ENCODE measurements around the gene FUBP1.

Gene FUBP1

DNA sequence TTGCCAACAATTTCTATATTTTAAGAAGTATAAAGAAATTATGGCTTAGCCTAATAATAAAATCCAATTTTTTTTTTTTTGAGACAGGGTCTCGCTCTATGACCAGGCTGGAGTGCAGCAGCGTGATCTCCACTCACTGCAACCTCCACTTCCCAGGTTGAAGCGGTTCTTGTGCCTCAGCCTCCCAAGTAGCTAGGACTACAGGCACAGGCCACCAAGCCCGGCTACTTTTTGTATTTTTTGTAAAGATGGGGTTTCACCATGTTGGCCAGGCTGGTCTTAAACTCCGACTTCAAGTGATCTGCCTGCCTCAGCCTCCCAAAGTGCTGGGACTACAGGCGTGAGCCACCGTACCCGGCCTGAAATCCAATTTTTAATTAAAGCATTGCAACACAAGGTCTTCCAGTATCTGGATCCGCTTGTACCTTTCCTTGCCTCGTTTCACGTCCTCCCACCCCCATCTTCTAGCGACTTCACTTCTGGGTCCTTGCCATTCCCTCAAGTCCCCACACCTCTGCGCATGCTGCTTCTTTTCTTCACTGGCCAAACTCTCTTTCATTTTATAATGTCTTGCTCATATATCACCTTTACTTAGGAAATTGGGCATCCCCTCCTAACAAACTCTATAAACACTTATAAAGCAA lies 2.3 kb downstream of the FUBP1 start:
- Mint-ChIP-seq H3K4me1 (peaks cover 14 to 52% of the 10 kb centered on the region in 2 donors), H3K27ac (peak overlapping the region; percentile 84), H3K36me3 (peaks cover 24 to 32% of the 10 kb centered on the region in 2 donors), H3K27me3 (no peaks in the 10 kb centered on the region), H3K4me3 (no peak overlapping the region), H3K9me3 (no peaks in the 10 kb centered on the region)
- ATAC-seq (replicated peaks) = no peak
- no peak for DNase-seq

DNA sequence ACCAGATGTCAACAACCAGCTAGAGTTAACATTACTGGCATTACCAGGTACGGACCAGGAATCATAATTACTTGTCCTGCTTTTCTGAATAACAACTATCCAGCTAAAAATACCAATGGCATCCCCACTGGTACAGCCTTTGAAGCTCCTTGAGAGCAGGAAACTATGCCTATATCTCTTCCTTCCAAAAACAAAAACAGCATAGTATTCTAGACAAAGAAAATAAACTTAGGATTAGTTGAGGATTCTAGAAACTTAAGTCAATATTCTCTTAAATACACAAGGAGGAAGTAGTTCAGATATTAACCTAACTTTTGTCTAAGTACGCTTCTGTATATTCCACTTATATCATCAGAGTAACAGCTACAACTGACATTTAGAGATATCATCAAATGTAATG lies 3.0 kb downstream of the FUBP1 start:
- H3K4me3 Mint-ChIP-seq = peak overlapping the region in 1 of 2 donors; percentile 82
- peak overlapping the region; percentile 82 for H3K27ac Mint-ChIP-seq
- H3K4me1 Mint-ChIP-seq = peaks cover 11 to 50% of the 10 kb centered on the region in 2 donors
- no peaks in the 10 kb centered on the region for H3K27me3 Mint-ChIP-seq
- ATAC-seq (replicated peaks) (no peak), DNase-seq (no peak)
- H3K9me3 Mint-ChIP-seq = no peaks in the 10 kb centered on the region
- peaks cover 28 to 34% of the 10 kb centered on the region in 2 donors for H3K36me3 Mint-ChIP-seq

DNA sequence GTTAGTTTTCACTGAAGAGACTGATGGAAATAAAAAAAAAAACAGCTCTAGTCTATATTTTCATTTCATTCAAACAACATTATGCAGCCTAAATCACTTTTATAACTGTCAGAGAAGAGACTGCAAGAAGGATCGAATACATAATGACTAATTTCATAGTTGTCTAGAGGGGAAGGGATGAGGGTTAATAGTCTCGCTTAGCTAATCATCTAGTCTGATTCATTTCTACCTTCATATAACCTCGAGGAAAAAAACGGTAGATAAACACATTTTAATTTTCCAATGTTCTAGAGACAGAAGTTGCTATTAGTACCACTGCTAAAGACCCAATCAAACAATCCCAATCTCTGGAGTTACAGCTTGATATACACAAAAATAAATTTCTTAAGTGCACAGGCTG lies 3.5 kb downstream of the FUBP1 start:
- Mint-ChIP-seq H3K36me3 (peaks cover 30 to 34% of the 10 kb centered on the region in 2 donors), H3K4me3 (peak overlapping the region in 1 of 2 donors; percentile 82), H3K4me1 (peaks cover 11 to 50% of the 10 kb centered on the region in 2 donors)

DNA sequence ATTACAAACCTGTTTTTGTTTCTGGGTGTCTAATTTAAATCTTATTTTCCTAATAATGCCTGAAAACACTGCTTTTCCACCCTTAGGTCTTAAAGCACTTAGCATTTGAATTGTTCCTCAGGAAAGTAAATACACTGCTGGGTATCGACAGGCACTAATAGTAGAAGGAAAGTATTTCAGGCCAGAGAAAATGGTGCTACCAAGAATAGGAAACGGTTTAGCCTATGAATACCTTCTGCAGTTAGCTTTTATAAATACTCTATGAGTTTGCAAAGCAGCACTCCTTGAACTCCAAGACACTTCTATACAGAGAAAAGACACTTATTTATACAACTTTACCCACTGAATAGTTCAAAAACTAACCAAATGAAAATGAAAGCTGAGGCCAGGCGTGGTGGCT lies 6.8 kb downstream of the FUBP1 start:
- DNase-seq (no peak), ATAC-seq (replicated peaks) (no peak)
- Mint-ChIP-seq H3K4me1 (peaks cover 16 to 58% of the 10 kb centered on the region in 2 donors), H3K4me3 (no peak overlapping the region), H3K9me3 (no peaks in the 10 kb centered on the region), H3K27ac (peak overlapping the region; percentile 42), H3K27me3 (no peaks in the 10 kb centered on the region), H3K36me3 (peaks cover 40 to 45% of the 10 kb centered on the region in 2 donors)

More for the DNA sequence above, 3.5 kb downstream of the FUBP1 start:
- peak overlapping the region; percentile 65 for H3K27ac Mint-ChIP-seq
- H3K9me3 Mint-ChIP-seq = no peaks in the 10 kb centered on the region
- ATAC-seq (replicated peaks) (no peak), DNase-seq (no peak)
- H3K27me3 Mint-ChIP-seq = no peaks in the 10 kb centered on the region

DNA sequence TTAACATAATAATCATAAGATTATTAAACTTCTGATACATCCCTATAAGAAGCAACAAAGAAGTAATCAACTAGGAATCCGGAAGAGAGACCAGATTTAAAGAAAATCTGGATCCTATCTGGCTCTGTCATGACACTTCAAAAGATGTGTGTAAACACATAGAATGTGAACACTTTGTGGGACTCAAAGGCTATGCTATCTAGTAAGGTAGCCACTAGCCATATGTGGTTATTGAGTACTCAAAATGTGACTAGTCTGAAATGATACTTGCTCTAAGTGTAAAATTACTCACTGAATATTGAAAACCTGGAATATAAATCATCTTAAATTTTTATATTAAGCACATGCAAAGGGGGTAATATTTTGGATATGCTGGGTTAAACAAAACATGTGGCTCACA lies 8.7 kb downstream of the FUBP1 start:
- ATAC-seq (replicated peaks) = no peak
- no peak overlapping the region for H3K27ac Mint-ChIP-seq
- peaks cover 15 to 39% of the 10 kb centered on the region in 2 donors for H3K4me1 Mint-ChIP-seq
- no peaks in the 10 kb centered on the region for H3K9me3 Mint-ChIP-seq
- DNase-seq = no peak
- no peaks in the 10 kb centered on the region for H3K27me3 Mint-ChIP-seq
- peaks cover 42 to 43% of the 10 kb centered on the region in 2 donors for H3K36me3 Mint-ChIP-seq
- H3K4me3 Mint-ChIP-seq = no peak overlapping the region

DNA sequence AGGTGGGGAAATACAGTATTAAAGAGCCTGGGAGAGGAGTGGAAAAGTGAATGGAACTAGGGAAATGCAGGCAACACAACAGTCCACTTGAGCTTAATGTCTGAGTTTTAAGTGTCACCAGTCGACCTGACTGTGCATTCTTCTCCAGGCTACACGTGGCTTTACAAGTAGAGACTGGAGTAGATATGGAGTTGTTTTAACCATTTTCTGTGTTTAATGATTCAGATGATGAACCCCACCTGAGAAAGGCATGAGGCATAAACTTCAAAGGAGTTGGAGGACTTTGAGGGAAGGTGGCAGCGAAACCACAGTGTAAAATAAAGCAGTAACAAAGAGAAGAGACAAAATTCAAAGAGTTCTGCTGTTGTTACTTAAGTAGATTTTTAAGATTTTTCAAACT lies 12.6 kb downstream of the FUBP1 start:
- no peaks in the 10 kb centered on the region for H3K27me3 Mint-ChIP-seq
- peaks cover 17 to 24% of the 10 kb centered on the region in 2 donors for H3K4me1 Mint-ChIP-seq
- H3K4me3 Mint-ChIP-seq = no peak overlapping the region
- H3K27ac Mint-ChIP-seq = peak overlapping the region; percentile 65
- DNase-seq = no peak
- ATAC-seq (replicated peaks) = no peak
- H3K36me3 Mint-ChIP-seq = peaks cover 44 to 51% of the 10 kb centered on the region in 2 donors
- H3K9me3 Mint-ChIP-seq = no peaks in the 10 kb centered on the region

- Mint-ChIP-seq H3K4me1 (peaks cover 17 to 22% of the 10 kb centered on the region in 2 donors), H3K36me3 (peaks cover 43 to 68% of the 10 kb centered on the region in 2 donors), H3K27ac (no peak overlapping the region)
Measured at GRCh38 chr1:77961392-77961791, 17.5 kb downstream of the FUBP1 start.

DNA sequence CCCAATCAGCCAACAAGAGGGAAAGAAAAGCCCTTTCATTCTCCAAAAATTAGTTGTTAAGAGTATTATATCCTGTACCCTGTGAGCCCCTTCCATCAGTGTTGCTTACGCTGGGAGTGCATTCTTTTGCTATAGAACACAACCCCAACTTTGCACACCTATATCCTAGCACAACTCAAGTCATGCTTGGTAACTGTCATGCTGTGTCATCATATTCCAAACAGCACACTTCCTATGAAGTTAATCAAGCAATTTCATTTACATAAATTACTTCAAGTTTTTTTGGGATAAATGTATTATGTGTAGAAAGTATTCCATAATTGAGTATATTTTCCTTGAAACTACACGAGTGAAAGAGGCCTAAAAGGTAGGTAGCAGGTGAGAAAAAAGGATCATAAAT lies 20.0 kb downstream of the FUBP1 start:
- no peaks in the 10 kb centered on the region for H3K27me3 Mint-ChIP-seq
- H3K36me3 Mint-ChIP-seq = peaks cover 35 to 56% of the 10 kb centered on the region in 2 donors
- DNase-seq = no peak
- no peak overlapping the region for H3K4me3 Mint-ChIP-seq
- H3K27ac Mint-ChIP-seq = peak overlapping the region; percentile 1
- peaks cover 11 to 22% of the 10 kb centered on the region in 2 donors for H3K4me1 Mint-ChIP-seq
- ATAC-seq (replicated peaks) = no peak
- no peaks in the 10 kb centered on the region for H3K9me3 Mint-ChIP-seq

More at GRCh38 chr1:77961392-77961791, 17.5 kb downstream of the FUBP1 start:
- no peak for ATAC-seq (replicated peaks)
- no peak for DNase-seq
- no peaks in the 10 kb centered on the region for H3K27me3 Mint-ChIP-seq
- no peak overlapping the region for H3K4me3 Mint-ChIP-seq
- H3K9me3 Mint-ChIP-seq = no peaks in the 10 kb centered on the region

DNA sequence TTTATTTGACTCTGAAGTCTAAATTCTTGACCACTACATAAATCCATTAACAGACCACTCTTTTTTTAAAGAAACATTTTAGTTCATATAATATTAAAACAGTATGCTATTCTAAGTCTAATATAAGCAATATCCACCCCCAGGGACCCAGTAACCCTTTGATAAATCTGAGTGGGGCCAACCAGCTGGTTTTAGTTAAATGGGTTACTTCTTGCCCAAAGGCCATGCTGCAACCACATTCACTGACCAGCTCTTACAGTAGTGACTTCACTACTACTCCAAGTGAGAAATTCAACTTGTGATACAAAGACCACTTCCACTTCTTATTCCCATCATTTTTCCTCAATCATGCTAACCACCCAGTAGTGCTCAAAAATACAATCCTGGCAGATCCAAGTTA lies 20.5 kb downstream of the FUBP1 start:
- H3K4me3 Mint-ChIP-seq = no peak overlapping the region
- H3K27ac Mint-ChIP-seq = peak overlapping the region; percentile 1
- H3K36me3 Mint-ChIP-seq = peaks cover 32 to 56% of the 10 kb centered on the region in 2 donors
- DNase-seq (no peak), ATAC-seq (replicated peaks) (no peak)
- H3K9me3 Mint-ChIP-seq = no peaks in the 10 kb centered on the region
- H3K4me1 Mint-ChIP-seq = peaks cover 11 to 27% of the 10 kb centered on the region in 2 donors
- H3K27me3 Mint-ChIP-seq = no peaks in the 10 kb centered on the region

- no peak overlapping the region for H3K4me3 Mint-ChIP-seq
- H3K4me1 Mint-ChIP-seq = peaks cover 12 to 31% of the 10 kb centered on the region in 2 donors
- peaks cover 29 to 56% of the 10 kb centered on the region in 2 donors for H3K36me3 Mint-ChIP-seq
- no peaks in the 10 kb centered on the region for H3K9me3 Mint-ChIP-seq
- DNase-seq = no peak
- ATAC-seq (replicated peaks) = no peak
- H3K27me3 Mint-ChIP-seq = no peaks in the 10 kb centered on the region
- H3K27ac Mint-ChIP-seq = no peak overlapping the region
Measured at GRCh38 chr1:77956464-77956863, 22.4 kb downstream of the FUBP1 start.

GRCh38 chr1:77955709-77956108 lies 23.2 kb downstream of the FUBP1 start:
- peaks cover 17 to 32% of the 10 kb centered on the region in 2 donors for H3K4me1 Mint-ChIP-seq
- H3K36me3 Mint-ChIP-seq = peaks cover 28 to 53% of the 10 kb centered on the region in 2 donors
- H3K27ac Mint-ChIP-seq = no peak overlapping the region

DNA sequence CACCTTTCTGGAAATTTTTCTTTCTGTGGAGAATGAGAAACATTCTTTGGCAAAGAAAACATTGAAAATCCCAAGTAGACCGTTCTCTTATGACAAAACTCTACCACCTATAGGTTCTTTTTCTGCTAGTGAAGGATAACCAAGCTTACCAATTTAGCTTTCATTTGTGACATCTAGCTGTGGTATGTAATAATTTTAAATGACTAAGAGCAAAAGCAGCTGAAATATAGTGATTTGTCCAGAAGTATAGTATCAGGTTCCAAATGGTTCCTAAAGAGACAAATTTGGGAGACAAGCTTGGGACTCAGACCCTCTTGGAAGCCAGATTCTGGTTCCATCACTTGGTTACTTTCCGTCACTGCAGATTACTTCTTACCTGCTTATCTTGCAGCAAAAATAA lies 24.4 kb downstream of the FUBP1 start:
- Mint-ChIP-seq H3K9me3 (no peaks in the 10 kb centered on the region), H3K4me1 (peaks cover 17 to 37% of the 10 kb centered on the region in 2 donors), H3K36me3 (peaks cover 26 to 42% of the 10 kb centered on the region in 2 donors), H3K27ac (no peak overlapping the region), H3K4me3 (no peak overlapping the region), H3K27me3 (no peaks in the 10 kb centered on the region)
- ATAC-seq (replicated peaks) = no peak
- DNase-seq = no peak

More at GRCh38 chr1:77955709-77956108, 23.2 kb downstream of the FUBP1 start:
- no peaks in the 10 kb centered on the region for H3K9me3 Mint-ChIP-seq
- ATAC-seq (replicated peaks) (no peak), DNase-seq (no peak)
- H3K4me3 Mint-ChIP-seq = no peak overlapping the region
- no peaks in the 10 kb centered on the region for H3K27me3 Mint-ChIP-seq

DNA sequence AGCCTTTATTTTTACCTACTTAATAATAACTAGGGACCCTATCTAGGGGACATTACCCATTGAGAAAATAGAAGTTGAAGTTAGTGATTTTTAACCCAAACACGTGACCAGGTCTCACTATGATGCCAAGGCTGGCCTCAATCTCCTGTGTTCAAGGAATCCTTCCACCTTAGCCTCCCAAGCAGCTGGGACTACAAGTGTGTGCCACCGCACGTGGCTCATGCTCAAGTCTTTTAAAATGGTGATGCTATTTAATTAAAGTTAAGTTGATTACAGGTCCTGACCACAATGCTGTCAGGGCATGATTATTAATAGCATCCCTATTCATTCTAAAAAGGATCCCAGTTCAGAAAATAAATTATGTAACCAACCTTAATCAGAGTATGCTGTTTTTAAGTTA lies 25.0 kb downstream of the FUBP1 start:
- Mint-ChIP-seq H3K27me3 (no peaks in the 10 kb centered on the region), H3K36me3 (peaks cover 25 to 39% of the 10 kb centered on the region in 2 donors), H3K4me1 (peaks cover 18 to 43% of the 10 kb centered on the region in 2 donors), H3K27ac (no peak overlapping the region), H3K4me3 (no peak overlapping the region), H3K9me3 (no peaks in the 10 kb centered on the region)
- no peak for ATAC-seq (replicated peaks)
- no peak for DNase-seq

- Mint-ChIP-seq H3K36me3 (peaks cover 29 to 40% of the 10 kb centered on the region in 2 donors), H3K27me3 (no peaks in the 10 kb centered on the region), H3K4me3 (peak overlapping the region; percentile 37 to 60), H3K4me1 (peaks cover 17 to 52% of the 10 kb centered on the region in 2 donors), H3K9me3 (no peaks in the 10 kb centered on the region), H3K27ac (peak overlapping the region; percentile 10)
- no peak for DNase-seq
- ATAC-seq (replicated peaks) = no peak
Measured at GRCh38 chr1:77951328-77951727, 27.5 kb downstream of the FUBP1 start.

DNA sequence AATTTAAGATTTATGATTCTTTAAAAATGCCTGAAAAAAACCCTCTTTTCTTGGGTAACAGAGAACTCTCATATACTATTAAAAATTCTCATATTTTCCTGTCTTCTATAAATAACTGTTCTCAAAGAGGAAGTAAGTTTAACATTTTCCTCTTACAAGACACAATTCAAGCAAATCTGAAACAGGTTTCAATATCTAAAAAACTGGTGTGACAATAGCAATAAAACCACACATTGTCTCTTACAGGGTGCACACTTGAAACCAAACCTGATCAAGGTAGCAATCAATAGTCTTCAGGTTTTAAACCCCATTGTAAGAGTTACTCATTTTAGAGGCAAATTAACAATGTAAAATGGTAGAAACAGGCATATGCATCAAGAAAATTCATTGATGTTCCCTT lies 28.0 kb downstream of the FUBP1 start:
- Mint-ChIP-seq H3K4me1 (peaks cover 17 to 52% of the 10 kb centered on the region in 2 donors), H3K9me3 (no peaks in the 10 kb centered on the region), H3K27ac (no peak overlapping the region), H3K36me3 (peaks cover 29 to 40% of the 10 kb centered on the region in 2 donors), H3K27me3 (no peaks in the 10 kb centered on the region), H3K4me3 (peak overlapping the region in 1 of 2 donors; percentile 37)
- ATAC-seq (replicated peaks) (peak; percentile 75 to 79), DNase-seq (no peak)

Measured in stimulated activated naive B cell treated with anti-CD40 and anti-IgM and Interleukin-4, amounts not matched to agents 10 μg/mL and 1 μg/mL and 100 μg/mL, for 72 hours (primary cell).